Keratinocyte (primary cell): ENCODE measurements around the gene SERPINE2. TPM values are rescaled to one million over a fixed set of nuclear protein-coding genes. Genes with fewer than 3 reads are reported as not detected.

ENCODE experiments used
- DNase-seq: peaks from one replicate; pipeline ENCODE4 v3.0.0-alpha.2; 2011; ENCODE audit warnings: low read depth, missing footprints, low spot score
- FAIRE-seq: peaks from 2 replicates; lab custom pipeline; 2011; peaks lifted over from hg19 to GRCh38; lab: Jason Lieb, UNC
- H2AFZ ChIP-seq: 2 replicates; pipeline ENCODE4 v1.6.0; 2012; ENCODE audit warnings: low read length, control low read depth, inconsistent platforms; ENCODE audit not compliant: control insufficient read depth
- H3K27ac ChIP-seq: 2 replicates; pipeline ENCODE4 v1.5.1; 2011; ENCODE audit warnings: low read length; ENCODE audit not compliant: control insufficient read depth, insufficient read depth
- H3K27me3 ChIP-seq: 3 replicates; pipeline ENCODE4 v1.6.0; 2011; ENCODE audit warnings: low read length; ENCODE audit not compliant: control insufficient read depth, insufficient read depth; ENCODE audit errors: extremely low read depth
- H3K36me3 ChIP-seq, 2 experiments: 2 replicates in 1 of 2; 3 replicates in 1 of 2; pipeline ENCODE4 v1.5.1; 2011; ENCODE audit warnings: low read length in 2 of 2, mild to moderate bottlenecking in 1 of 2; ENCODE audit not compliant: control insufficient read depth in 2 of 2, insufficient read depth in 2 of 2; ENCODE audit errors: extremely low read depth in 1 of 2
- H3K4me1 ChIP-seq: 3 replicates; pipeline ENCODE4 v1.5.1; 2011; ENCODE audit warnings: low read length; ENCODE audit not compliant: control insufficient read depth, insufficient read depth; ENCODE audit errors: extremely low read depth
- H3K4me2 ChIP-seq: 3 replicates; pipeline ENCODE4 v1.6.0; 2011; ENCODE audit warnings: low read depth, low read length; ENCODE audit not compliant: control insufficient read depth, insufficient read depth; ENCODE audit errors: extremely low read depth
- H3K4me3 ChIP-seq, 3 experiments: fragments of 200-600 bp in 1 of 3; sonication (generic) in 1 of 3; 2 replicates in 2 of 3; 3 replicates in 1 of 3; pipeline ENCODE4 v1.5.1; 2011 to 2016; ENCODE audit warnings: low read length in 3 of 3, mild to moderate bottlenecking in 3 of 3, control low read depth in 2 of 3, inconsistent platforms in 1 of 3, low read depth in 1 of 3, mixed read lengths in 1 of 3, mixed run types in 1 of 3, moderate library complexity in 1 of 3; ENCODE audit not compliant: control insufficient read depth in 2 of 3, insufficient read depth in 2 of 3; ENCODE audit errors: extremely low read depth in 1 of 3
- H3K79me2 ChIP-seq: 2 replicates; pipeline ENCODE4 v1.6.0; 2012; ENCODE audit warnings: low read length; ENCODE audit not compliant: control insufficient read depth, insufficient read depth
- H3K9ac ChIP-seq: 3 replicates; pipeline ENCODE4 v1.6.0; 2011; ENCODE audit warnings: low read length; ENCODE audit not compliant: control insufficient read depth, insufficient read depth; ENCODE audit errors: extremely low read depth
- H3K9me1 ChIP-seq: 3 replicates; pipeline ENCODE4 v1.6.0; 2011; ENCODE audit warnings: low read length; ENCODE audit not compliant: control insufficient read depth, insufficient read depth; ENCODE audit errors: extremely low read depth
- H3K9me3 ChIP-seq: 2 replicates; pipeline ENCODE4 v1.5.1; 2012; ENCODE audit warnings: low read depth, low read length; ENCODE audit not compliant: control insufficient read depth
- H4K20me1 ChIP-seq: 3 replicates; pipeline ENCODE4 v1.6.0; 2011; ENCODE audit warnings: low read length; ENCODE audit not compliant: control insufficient read depth, insufficient read depth; ENCODE audit errors: extremely low read depth
- CTCF ChIP-seq, 3 experiments: IDR thresholded peaks in 1 of 3; conservative IDR thresholded peaks in 1 of 3; optimal IDR thresholded peaks in 1 of 3; 2 replicates in 2 of 3; 3 replicates in 1 of 3; pipeline versions ENCODE3 to v1.5.1; 2011; ENCODE audit warnings: low read length in 3 of 3, mild to moderate bottlenecking in 3 of 3, moderate library complexity in 2 of 3, control low read depth in 1 of 3, inconsistent platforms in 1 of 3; ENCODE audit not compliant: insufficient read depth in 2 of 3; ENCODE audit errors: extremely low read depth in 1 of 3
- EZH2 ChIP-seq: IDR thresholded peaks from one replicate; pipeline ENCODE4 v1.6.1; 2012; ENCODE audit warnings: inconsistent platforms, mild to moderate bottlenecking, low read length, moderate library complexity
- dilution Hi-C: fragments of 300-500 bp; cut with MboI; formaldehyde crosslinking; loops from one replicate; pipeline ENCODE4 v1.7.0; 2020; ENCODE audit warnings: low sequenced_read_pairs; ENCODE audit not compliant: extremely low pct_ligation_motif_present
- polyA plus RNA-seq, 5 experiments: library from polyadenylated mRNA; depleted of rRNA in 3 of 5; stranded (reverse) in 3 of 5; stranded (forward) in 1 of 5; unstranded in 1 of 5; fragments of >200 nt; gene quantifications; 1 replicate in 1 of 5; 2 replicates in 3 of 5; 3 replicates in 1 of 5; pipeline versions ENCODE4 v1.2.1 to v1.2.3, GENCODE V29; 2011 to 2012; ENCODE audit warnings: missing spikeins in 2 of 5, low read depth in 1 of 5, low replicate concordance in 1 of 5

The SERPINE2 gene
- polyA plus RNA-seq, 1 donor (not counting 4 experiments of a cell fraction or from before 2014, with no cell fraction given): 306 TPM

- no peak overlapping the region for H3K4me3 ChIP-seq
- no peak overlapping the region for H3K4me2 ChIP-seq
- H2AFZ ChIP-seq: no peak overlapping the region
- no peak for FAIRE-seq
- peaks cover 2% of the 10 kb centered on the region for H3K4me1 ChIP-seq
- peaks cover 8% of the 10 kb centered on the region for H3K79me2 ChIP-seq
- H3K9ac ChIP-seq: no peak overlapping the region
- no peaks in the 10 kb centered on the region for H3K36me3 ChIP-seq
- no peaks in the 10 kb centered on the region for H4K20me1 ChIP-seq
- no peaks in the 10 kb centered on the region for H3K9me1 ChIP-seq
- H3K27me3 ChIP-seq: no peaks in the 10 kb centered on the region
- TF ChIP-seq CTCF (optimal IDR thresholded peaks at IDR 0.05 in 1 of 3, IDR thresholded peaks at IDR 0.05 in 1 of 3, conservative IDR thresholded peaks at IDR 0.05 in 1 of 3; ENCODE audit: extremely low read depth in 1 of 3, insufficient read depth in 2 of 3, low read length in 3 of 3) (no peak), EZH2 (no peak)
- H3K27ac ChIP-seq: no peak overlapping the region
- dilution Hi-C loops: no loop called here
- H3K9me3 ChIP-seq: no peaks in the 10 kb centered on the region
- DNase-seq: no peak
Observed at GRCh38 chr2:223949241-223949840, 89.7 kb downstream of the SERPINE2 start.

GRCh38 chr2:223947711-223948205 lies 91.3 kb downstream of the SERPINE2 start:
- H3K4me3 ChIP-seq: no peak overlapping the region
- no peaks in the 10 kb centered on the region for H3K36me3 ChIP-seq
- peaks cover 10% of the 10 kb centered on the region for H3K4me1 ChIP-seq
- DNase-seq (no peak), FAIRE-seq (no peak)
- peak overlapping the region; percentile 37 for H2AFZ ChIP-seq
- no peak overlapping the region for H3K27ac ChIP-seq
- peaks cover 22% of the 10 kb centered on the region for H3K79me2 ChIP-seq
- TF ChIP-seq CTCF (optimal IDR thresholded peaks at IDR 0.05 in 1 of 3, IDR thresholded peaks at IDR 0.05 in 1 of 3, conservative IDR thresholded peaks at IDR 0.05 in 1 of 3; ENCODE audit: extremely low read depth in 1 of 3, insufficient read depth in 2 of 3, low read length in 3 of 3) (no peak), EZH2 (no peak)
- H3K9ac ChIP-seq: no peak overlapping the region
- H3K27me3 ChIP-seq: no peaks in the 10 kb centered on the region
- H3K9me1 ChIP-seq: no peaks in the 10 kb centered on the region
- no peak overlapping the region for H3K4me2 ChIP-seq
- dilution Hi-C loops: no loop called here
- H4K20me1 ChIP-seq: no peaks in the 10 kb centered on the region
- H3K9me3 ChIP-seq: no peaks in the 10 kb centered on the region
